ENCODE data around the gene ZNF775.

Gene ZNF775

GRCh38 chr7:150378853-150379440 is at the start of gene ZNF775:
Gene ZNF775 (plus strand): TSS chr7:150379330. CDS start chr7:150388471, 9,141 bp downstream.
- in situ Hi-C loops (cut with HindIII; ENCODE audit: low sequenced_read_pairs): no loop called here

DNA sequence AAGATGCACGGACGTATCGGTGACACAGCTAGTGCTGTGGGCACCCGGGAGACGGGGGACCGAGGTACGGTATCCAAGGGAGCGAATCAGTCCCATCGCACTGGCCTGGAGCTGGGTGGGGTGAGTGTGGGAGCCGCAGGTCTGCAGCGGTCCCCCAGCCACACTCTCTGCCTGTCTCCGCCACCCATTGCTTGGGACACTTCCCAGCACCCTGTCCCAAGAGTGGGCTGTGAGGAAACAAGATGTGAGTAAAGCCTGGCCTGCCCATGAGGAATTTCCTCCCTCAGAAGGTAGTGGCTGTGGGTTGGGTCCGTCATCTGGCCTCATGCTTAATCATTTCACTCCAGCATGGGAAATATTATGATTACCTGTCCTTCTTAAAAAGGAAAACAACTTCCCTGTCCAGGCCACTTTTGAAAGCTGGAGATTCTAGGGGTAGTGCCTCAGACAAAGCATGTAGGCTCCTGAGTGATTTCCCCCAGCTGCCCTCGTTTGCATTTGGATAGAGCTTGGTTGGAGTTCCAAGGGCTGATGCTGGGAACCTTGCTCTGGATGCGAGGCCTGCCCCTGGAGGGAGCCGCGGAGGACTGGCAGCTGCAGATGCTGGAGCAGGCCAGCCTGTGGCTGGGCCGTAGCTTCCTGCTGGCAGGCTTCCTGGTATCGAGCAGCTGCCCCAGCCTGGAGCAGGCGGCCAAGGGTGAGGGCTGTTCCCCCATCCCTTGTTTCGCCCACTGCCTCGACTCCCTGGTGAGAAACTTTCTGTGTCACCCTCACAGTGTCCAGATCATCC is 49.6 kb upstream of the ZNF775 start:
- in situ Hi-C loops (cut with HindIII; ENCODE audit: low sequenced_read_pairs): no loop called here

- in situ Hi-C loops (cut with HindIII; ENCODE audit: low sequenced_read_pairs): no loop called here
These were observed 48.8 kb upstream of the ZNF775 start for GRCh38 chr7:150330211-150330885.

- in situ Hi-C loops (cut with HindIII; ENCODE audit: low sequenced_read_pairs): no loop called here
These were observed 46.1 kb upstream of the ZNF775 start for GRCh38 chr7:150332852-150333635.

DNA sequence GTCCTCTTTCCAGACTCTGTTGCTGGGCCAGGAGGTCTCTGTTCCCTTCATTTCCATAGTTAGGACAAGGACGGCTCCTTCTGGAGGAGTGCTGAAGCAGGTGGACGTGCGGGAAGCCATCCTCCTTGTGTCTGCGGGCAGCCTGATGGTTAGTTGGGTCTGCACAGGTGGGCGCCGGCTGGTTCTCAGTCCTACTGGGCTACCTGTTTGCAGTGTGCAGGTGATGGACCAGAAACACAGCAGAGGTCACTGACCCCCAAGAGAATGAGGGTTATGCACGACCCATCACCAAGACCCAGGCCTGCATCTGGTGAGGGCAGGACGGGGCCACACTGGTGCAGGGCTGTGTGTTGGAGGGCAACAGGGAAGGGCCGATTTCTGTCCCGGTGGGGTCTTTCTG is 45.5 kb upstream of the ZNF775 start:
- in situ Hi-C loops (cut with HindIII; ENCODE audit: low sequenced_read_pairs): no loop called here

GRCh38 chr7:150334108-150334507 is 45.0 kb upstream of the ZNF775 start:
- in situ Hi-C loops (cut with HindIII; ENCODE audit: low sequenced_read_pairs): no loop called here

DNA sequence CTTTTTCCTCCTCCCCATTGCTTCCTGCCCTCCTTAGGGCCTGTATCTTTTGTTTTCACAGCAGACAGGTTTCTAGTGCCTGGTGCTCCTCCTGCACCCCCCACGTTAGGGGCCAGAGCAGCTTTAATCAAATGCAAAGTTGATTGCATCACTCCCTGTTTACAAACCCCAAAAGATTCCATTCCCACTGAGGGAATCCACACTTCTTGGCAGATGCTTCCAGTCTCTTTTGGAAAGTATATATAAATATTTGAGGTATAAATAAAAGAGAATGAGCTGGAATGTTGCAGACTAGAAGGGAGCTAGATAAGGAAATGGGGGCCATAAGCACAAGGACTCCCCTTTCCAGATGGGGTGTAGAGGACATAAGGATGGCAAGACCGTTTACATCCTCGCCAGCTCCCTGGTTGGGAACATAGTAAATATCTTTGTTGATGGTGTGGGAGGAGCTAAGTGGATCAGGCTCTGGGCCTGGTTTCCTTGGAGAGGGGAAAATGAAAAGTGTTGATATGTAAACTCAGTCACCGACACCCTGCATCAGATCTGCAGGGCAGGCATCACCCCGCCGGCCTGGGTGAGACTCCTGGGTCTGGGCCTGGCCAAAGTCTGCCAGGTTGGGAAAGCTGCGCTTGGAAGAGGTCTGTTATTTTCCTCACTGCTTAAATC is 43.9 kb upstream of the ZNF775 start:
- in situ Hi-C loops (cut with HindIII; ENCODE audit: low sequenced_read_pairs): no loop called here

DNA sequence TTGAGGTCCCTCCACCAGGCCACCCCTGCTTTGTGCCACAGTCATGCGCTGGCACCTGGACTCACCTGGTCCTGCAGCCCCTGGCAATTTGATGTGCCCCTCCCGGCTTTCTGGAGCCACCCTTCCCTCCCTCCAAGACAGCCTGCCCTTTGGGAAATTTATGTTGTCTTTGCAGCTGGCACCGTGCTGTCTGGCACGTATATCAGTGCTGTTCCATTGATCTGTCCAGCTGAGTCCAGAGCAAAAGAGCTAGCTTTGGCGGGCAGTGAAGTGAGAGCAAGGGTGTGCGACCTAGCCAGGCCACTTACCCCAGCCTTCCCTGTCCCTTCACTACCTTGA is 43.4 kb upstream of the ZNF775 start:
- in situ Hi-C loops (cut with HindIII; ENCODE audit: low sequenced_read_pairs): no loop called here

- in situ Hi-C loops (cut with HindIII; ENCODE audit: low sequenced_read_pairs): no loop called here
These were observed 42.4 kb upstream of the ZNF775 start for GRCh38 chr7:150336746-150337145.

- in situ Hi-C loops (cut with HindIII; ENCODE audit: low sequenced_read_pairs): no loop called here
These were observed 42.0 kb upstream of the ZNF775 start for GRCh38 chr7:150337179-150337578.

GRCh38 chr7:150337659-150338081 is 41.5 kb upstream of the ZNF775 start:
- in situ Hi-C loops (cut with HindIII; ENCODE audit: low sequenced_read_pairs): no loop called here

- in situ Hi-C loops (cut with HindIII; ENCODE audit: low sequenced_read_pairs): no loop called here
These were observed 40.8 kb upstream of the ZNF775 start for GRCh38 chr7:150338166-150338829.

- in situ Hi-C loops (cut with HindIII; ENCODE audit: low sequenced_read_pairs): no loop called here
These were observed 39.7 kb upstream of the ZNF775 start for GRCh38 chr7:150339409-150339809.

- in situ Hi-C loops (cut with HindIII; ENCODE audit: low sequenced_read_pairs): no loop called here
These were observed 38.9 kb upstream of the ZNF775 start for GRCh38 chr7:150340024-150340749.

GRCh38 chr7:150340875-150341262 is 38.3 kb upstream of the ZNF775 start:
- in situ Hi-C loops (cut with HindIII; ENCODE audit: low sequenced_read_pairs): no loop called here

DNA sequence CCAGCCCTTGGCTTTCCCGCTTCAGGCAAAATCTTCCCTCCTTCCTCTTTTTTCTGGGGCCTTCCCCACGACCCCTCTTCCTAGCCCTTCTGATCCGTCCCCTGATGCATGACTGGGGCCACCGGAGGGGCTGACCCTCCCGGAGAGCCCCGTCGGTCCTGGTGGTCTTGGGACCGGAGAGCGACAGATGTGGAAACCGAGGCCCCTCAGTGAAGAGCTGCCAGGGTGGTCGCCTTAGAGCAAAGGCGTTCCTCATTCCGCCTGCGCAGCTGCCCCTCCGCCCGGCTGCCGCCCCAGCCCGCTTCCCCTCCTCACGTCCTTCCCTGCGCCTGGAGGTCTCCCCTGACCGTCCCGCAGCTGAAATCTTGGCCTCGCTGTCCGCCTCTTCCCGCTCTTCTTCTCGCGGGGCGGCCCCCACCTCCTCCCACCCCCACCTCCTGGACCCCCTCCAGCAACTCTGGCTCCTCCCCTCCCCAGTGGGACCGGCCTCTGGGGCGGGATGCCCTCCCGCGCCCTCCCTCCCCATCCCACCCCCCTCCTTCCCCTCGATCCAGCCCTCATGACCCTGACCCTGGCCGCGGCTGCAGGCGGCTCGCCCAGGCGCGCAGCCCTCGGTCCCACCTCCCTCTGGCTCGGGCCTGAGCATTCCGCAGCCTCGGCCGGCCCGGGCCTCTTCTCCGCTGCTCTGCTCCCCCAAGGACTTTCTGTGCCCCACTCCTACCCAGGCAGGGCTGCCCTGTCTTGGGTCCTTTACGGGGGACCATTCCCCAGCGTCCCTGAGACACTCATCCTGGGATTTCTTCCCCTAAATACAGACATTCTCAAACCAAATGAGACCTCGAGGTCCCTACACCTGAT is 37.6 kb upstream of the ZNF775 start, which contains the start of gene RARRES2:
RARRES2 (minus strand) TSS at position 367 of the 858 bp plus-strand sequence. CDS start 1,020 bp downstream, outside the sequence.
- in situ Hi-C loops (cut with HindIII; ENCODE audit: low sequenced_read_pairs): no loop called here

GRCh38 chr7:150342121-150342408 is 37.1 kb upstream of the ZNF775 start:
- in situ Hi-C loops (cut with HindIII; ENCODE audit: low sequenced_read_pairs): no loop called here

- in situ Hi-C loops (cut with HindIII; ENCODE audit: low sequenced_read_pairs): no loop called here
These were observed 35.9 kb upstream of the ZNF775 start for GRCh38 chr7:150343225-150343624.

DNA sequence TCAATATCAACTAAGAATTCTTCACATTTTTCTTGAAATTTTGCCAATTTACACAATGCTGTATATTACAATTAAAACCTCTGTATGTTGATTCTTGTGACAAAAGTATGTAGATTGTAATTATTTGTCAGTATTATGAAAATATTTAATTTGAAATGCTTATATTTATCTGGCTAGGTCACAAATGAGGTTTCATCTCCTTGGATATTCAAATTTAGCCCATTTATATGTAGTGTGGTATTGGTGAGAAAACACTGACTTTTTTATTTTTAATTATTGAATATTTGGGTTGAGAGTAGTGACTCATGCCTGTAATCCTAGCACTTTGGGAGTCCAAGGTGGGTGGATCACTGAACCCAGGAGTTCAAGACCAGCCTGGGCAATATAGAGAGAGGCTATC is 34.8 kb upstream of the ZNF775 start:
- in situ Hi-C loops (cut with HindIII; ENCODE audit: low sequenced_read_pairs): no loop called here
